Spinal cord (tissue), 10 donors: Measurements from ENCODE around the gene IPO11. TPM values are rescaled to one million over a fixed set of nuclear protein-coding genes. Genes with fewer than 3 reads are reported as not detected.
"Not testable (repeated sequence)": the region's sequence is repeated elsewhere in the genome, so short reads cannot be mapped to it uniquely, and the experiment has no call there.

Experiments used
- DNase-seq, 6 donors: peaks; one replicate each; pipeline versions ENCODE4 v3.0.0 to v3.0.0-alpha.2; 2013 to 2015; ENCODE audit warnings: low spot score in 6 of 6, low read depth in 4 of 6
- H3K27ac ChIP-seq: one replicate; pipeline ENCODE4 v1.5.1; 2013; ENCODE audit warnings: low read depth, low read length, control low read depth
- H3K27me3 ChIP-seq: one replicate; pipeline ENCODE4 v1.6.1; 2013; ENCODE audit warnings: low read length; ENCODE audit not compliant: control insufficient read depth, insufficient read depth
- H3K36me3 ChIP-seq: one replicate; pipeline ENCODE4 v1.6.1; 2013; ENCODE audit warnings: low read length; ENCODE audit not compliant: control insufficient read depth, insufficient read depth
- H3K4me1 ChIP-seq: one replicate; pipeline ENCODE4 v1.6.1; 2013; ENCODE audit warnings: low read length; ENCODE audit not compliant: control insufficient read depth, insufficient read depth
- H3K4me3 ChIP-seq: one replicate; pipeline ENCODE4 v1.5.1; 2013; ENCODE audit warnings: low read depth, low read length, control low read depth
- H3K9me3 ChIP-seq: one replicate; pipeline ENCODE4 v1.6.1; 2013; ENCODE audit warnings: low read length; ENCODE audit not compliant: control insufficient read depth, insufficient read depth
- WGBS: methylation state at CpG from one replicate; pipeline ENCODE4 v1.1.5; 2013; ENCODE audit warnings: missing lambda C conversion rate; ENCODE audit not compliant: insufficient coverage; 5-methylcytosine and 5-hydroxymethylcytosine counted together
- polyA plus RNA-seq, 2 donors: library from polyadenylated mRNA; unstranded; fragments of 120-200 nt; gene quantifications; one replicate each; pipeline ENCODE4 v1.2.1, GENCODE V29; 2013; ENCODE audit not compliant: insufficient read length in 2 of 2
- total RNA-seq, 2 donors: library from RNA; depleted of rRNA in 1 of 2; stranded (reverse); fragments of 120-200 nt in 1 of 2; fragments of >200 nt in 1 of 2; gene quantifications; one replicate each; pipeline versions ENCODE4 v1.2.3 to v1.2.4, GENCODE V29; 2013 to 2014
- donor health status: healthy.

The IPO11 gene
- total and polyA plus RNA-seq, 4 donors, result 19.1 to 43.8 (median 23.9) TPM

DNA sequence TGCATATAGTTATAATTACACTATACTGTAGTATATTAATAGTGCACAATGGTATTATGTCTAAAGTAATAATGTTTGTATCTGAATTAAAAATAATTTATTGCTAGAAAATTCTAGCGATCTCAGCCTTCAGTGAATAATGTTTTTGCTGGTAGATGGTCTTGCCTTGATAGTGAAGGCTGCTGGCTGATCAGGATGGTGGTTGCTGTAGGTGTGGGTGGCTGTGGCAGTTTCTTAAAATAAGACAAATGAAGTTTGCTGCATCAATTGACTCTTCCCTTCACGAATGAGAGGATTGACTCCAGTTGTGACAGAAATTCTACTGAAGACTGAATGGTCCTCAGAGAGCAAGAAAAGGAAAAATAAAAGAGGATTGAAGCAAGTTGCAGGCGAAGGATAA lies 146.4 kb downstream of the IPO11 start:
- H3K27me3 ChIP-seq, result no peaks in the 10 kb centered on the region
- H3K4me3 ChIP-seq, result no peak overlapping the region
- H3K4me1 ChIP-seq, result no peaks in the 10 kb centered on the region
- 90% methylated on average over 2 of the region's 3 CpGs for WGBS
- H3K36me3 ChIP-seq, result no peaks in the 10 kb centered on the region
- no peak for DNase-seq
- no peaks in the 10 kb centered on the region for H3K9me3 ChIP-seq
- H3K27ac ChIP-seq, result no peak overlapping the region

DNA sequence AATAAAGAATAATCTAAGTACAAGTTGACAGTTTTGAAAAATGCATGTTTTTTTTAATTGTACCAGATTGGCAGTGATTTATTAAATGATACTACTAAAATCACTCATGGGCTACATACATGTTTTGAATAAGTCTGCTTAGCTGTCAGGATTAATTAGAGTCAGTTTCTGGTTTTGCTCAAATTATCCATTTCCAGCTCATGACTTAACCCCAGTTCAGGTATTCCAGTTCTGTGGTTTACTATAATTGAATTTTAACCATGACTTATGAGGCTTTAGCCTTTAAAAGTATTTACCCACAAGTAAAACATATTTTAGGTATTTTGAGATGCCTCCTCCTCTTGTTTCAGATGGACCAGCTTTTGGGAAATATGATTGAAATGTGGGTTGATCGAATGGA lies 148.2 kb downstream of the IPO11 start:
- Histone ChIP-seq H3K9me3 (no peaks in the 10 kb centered on the region), H3K27ac (no peak overlapping the region), H3K36me3 (no peaks in the 10 kb centered on the region), H3K4me1 (no peaks in the 10 kb centered on the region), H3K27me3 (no peaks in the 10 kb centered on the region), H3K4me3 (no peak overlapping the region)
- DNase-seq, result no peak
- WGBS, result no CpG with 5 or more reads among the region's 1 CpG

- Histone ChIP-seq H3K27me3 (no peaks in the 10 kb centered on the region), H3K9me3 (no peaks in the 10 kb centered on the region), H3K4me3 (no peak overlapping the region), H3K27ac (no peak overlapping the region), H3K36me3 (no peaks in the 10 kb centered on the region), H3K4me1 (no peaks in the 10 kb centered on the region)
- WGBS, result no CpG with 5 or more reads among the region's 1 CpG
- DNase-seq, result no peak
Observed at GRCh38 chr5:62561896-62562295, 149.3 kb downstream of the IPO11 start.

DNA sequence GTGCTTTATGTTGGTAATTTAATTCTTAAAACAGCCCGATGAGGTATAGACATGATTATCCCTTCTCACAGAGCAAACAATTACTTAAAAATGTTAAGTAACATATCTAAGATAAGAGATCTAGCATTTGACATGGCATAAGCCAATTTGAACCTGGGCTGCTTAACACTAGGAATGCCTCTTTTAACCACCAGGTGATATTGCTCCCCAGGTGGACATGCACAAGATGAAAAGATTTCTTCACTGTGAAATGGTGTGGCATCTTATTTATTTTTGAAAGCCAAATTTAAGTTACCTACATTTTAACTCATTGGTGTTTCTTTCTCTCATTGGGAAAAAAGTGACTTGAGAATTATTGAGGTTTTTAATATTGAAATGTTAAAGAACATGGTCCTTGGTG lies 150.3 kb downstream of the IPO11 start:
- no peak for DNase-seq
- Histone ChIP-seq H3K27me3 (no peaks in the 10 kb centered on the region), H3K36me3 (peaks cover 4% of the 10 kb centered on the region), H3K9me3 (no peaks in the 10 kb centered on the region), H3K4me1 (no peaks in the 10 kb centered on the region), H3K27ac (no peak overlapping the region), H3K4me3 (no peak overlapping the region)
- no CpG with 5 or more reads among the region's 1 CpG for WGBS

DNA sequence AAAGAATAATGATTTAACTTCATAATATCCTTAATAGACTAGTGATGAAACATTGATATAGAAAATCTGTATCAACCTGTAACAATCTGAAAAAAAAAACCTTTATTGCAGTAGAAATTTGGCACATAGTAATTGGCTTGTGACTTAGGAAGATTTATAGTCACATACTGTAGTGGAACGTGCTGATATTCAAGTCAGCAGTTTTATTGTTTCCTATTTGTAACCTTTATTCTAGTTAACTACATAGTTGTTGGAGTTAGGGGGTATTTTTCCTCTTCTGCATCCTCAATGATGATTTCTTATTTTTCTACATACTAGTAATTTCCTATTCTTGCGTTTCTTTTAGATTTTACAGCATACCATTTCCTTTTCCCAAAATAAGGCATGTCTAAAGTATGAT lies 151.5 kb downstream of the IPO11 start:
- H3K9me3 ChIP-seq, result no peaks in the 10 kb centered on the region
- no peaks in the 10 kb centered on the region for H3K4me1 ChIP-seq
- H3K27ac ChIP-seq, result no peak overlapping the region
- peaks cover 4% of the 10 kb centered on the region for H3K36me3 ChIP-seq
- WGBS, result no CpG with 5 or more reads among the region's 2 CpGs
- no peak overlapping the region for H3K4me3 ChIP-seq
- DNase-seq, result no peak
- H3K27me3 ChIP-seq, result no peaks in the 10 kb centered on the region

DNA sequence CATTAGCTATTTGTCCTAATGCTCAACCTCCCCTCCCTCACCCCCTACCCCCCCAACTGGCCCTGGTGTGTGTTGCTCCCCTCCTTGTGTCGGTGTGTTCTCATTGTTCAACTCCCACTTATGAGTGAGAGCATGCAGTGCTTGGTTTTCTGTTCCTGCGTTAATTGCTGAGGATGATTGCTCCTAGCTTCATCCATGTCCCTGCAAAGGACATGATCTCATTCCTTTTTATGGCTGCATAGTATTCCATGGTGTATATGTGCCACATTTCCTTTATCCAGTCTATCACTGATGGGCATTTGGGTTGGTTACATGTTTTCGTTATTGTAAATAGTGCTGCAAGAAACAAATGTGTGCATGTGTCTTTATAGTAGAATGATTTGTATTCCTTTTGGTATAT lies 153.2 kb downstream of the IPO11 start:
- DNase-seq, H3K36me3 ChIP-seq, H3K4me3 ChIP-seq, H3K4me1 ChIP-seq, H3K27ac ChIP-seq, H3K9me3 ChIP-seq, H3K27me3 ChIP-seq: not testable (repeated sequence)
- 50% methylated on average over 2 of the region's 3 CpGs for WGBS

- H3K4me1 ChIP-seq, result no peaks in the 10 kb centered on the region
Observed at GRCh38 chr5:62568143-62568542, 155.6 kb downstream of the IPO11 start.

DNA sequence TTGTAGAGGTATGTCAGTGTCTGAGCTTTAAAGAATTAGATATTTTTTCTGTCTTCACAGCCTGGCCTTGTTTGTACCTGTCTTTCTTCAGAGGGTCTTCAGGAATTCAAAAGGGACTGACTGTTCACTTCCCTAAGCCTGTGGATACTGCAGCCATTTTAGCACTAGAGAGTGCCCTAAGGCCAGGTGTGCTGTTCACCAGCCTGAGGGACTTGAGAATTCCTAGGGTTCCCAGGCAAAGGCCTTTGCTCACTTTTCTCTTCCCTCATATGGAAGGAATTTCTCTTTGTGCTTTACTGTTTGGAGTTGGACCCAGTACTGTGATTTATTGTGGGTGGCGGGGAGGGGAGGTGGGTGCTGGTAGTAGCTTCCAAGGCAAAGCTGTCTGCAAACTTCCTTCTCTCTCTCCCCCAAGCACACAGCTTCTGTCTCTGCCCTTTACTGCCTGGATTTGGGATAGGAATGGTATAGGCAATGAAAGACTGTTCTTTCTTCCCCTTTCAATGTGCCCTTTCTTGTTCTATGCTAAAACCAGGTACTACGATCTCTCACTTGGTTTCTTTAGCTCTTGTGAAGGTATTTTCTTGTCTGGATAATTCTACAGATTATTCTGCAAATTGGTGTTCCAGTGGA lies 156.4 kb downstream of the IPO11 start:
- H3K27me3 ChIP-seq, result no peaks in the 10 kb centered on the region
- DNase-seq, result no peak
- H3K9me3 ChIP-seq, result no peaks in the 10 kb centered on the region
- no CpG with 5 or more reads among the region's 2 CpGs for WGBS
- H3K27ac ChIP-seq, result no peak overlapping the region
- no peak overlapping the region for H3K4me3 ChIP-seq
- peaks cover 4% of the 10 kb centered on the region for H3K36me3 ChIP-seq
- no peaks in the 10 kb centered on the region for H3K4me1 ChIP-seq

More at GRCh38 chr5:62568143-62568542, 155.6 kb downstream of the IPO11 start:
- no peaks in the 10 kb centered on the region for H3K9me3 ChIP-seq
- no peak for DNase-seq
- no peak overlapping the region for H3K27ac ChIP-seq
- WGBS, result 100% methylated on average over 1 of the region's 4 CpGs
- peaks cover 4% of the 10 kb centered on the region for H3K36me3 ChIP-seq
- H3K27me3 ChIP-seq, result no peaks in the 10 kb centered on the region
- H3K4me3 ChIP-seq, result no peak overlapping the region

GRCh38 chr5:62569470-62569869 lies 156.9 kb downstream of the IPO11 start:
- no peak for DNase-seq
- H3K27me3 ChIP-seq, result no peaks in the 10 kb centered on the region
- no CpG with 5 or more reads among the region's 1 CpG for WGBS
- no peak overlapping the region for H3K27ac ChIP-seq
- no peak overlapping the region for H3K4me3 ChIP-seq
- H3K4me1 ChIP-seq, result no peaks in the 10 kb centered on the region
- H3K9me3 ChIP-seq, result no peaks in the 10 kb centered on the region
- H3K36me3 ChIP-seq, result peaks cover 4% of the 10 kb centered on the region

- H3K27me3 ChIP-seq, result no peaks in the 10 kb centered on the region
- no peak overlapping the region for H3K27ac ChIP-seq
- H3K36me3 ChIP-seq, result no peaks in the 10 kb centered on the region
- no peak overlapping the region for H3K4me3 ChIP-seq
- no peaks in the 10 kb centered on the region for H3K9me3 ChIP-seq
- WGBS, result no CpG with 5 or more reads among the region's 9 CpGs
- no peaks in the 10 kb centered on the region for H3K4me1 ChIP-seq
- no peak for DNase-seq
Observed at GRCh38 chr5:62572918-62573514, 160.5 kb downstream of the IPO11 start.
